D721Med (cell line): ENCODE results near the gene ZNF735.
"Not testable (repeated sequence)": the region's sequence is repeated elsewhere in the genome, so short reads cannot be mapped to it uniquely, and the experiment has no call there.

ENCODE experiments used
- DNase-seq: peaks from one replicate; pipeline ENCODE4 v3.0.0; 2011; ENCODE audit warnings: low spot score; ENCODE audit not compliant: insufficient read length
- FAIRE-seq: peaks from 2 replicates; lab custom pipeline; 2011; peaks lifted over from hg19 to GRCh38; lab: Jason Lieb, UNC
- CTCF ChIP-seq: IDR thresholded peaks from 2 replicates; pipeline ENCODE4 v1.5.1; 2012; ENCODE audit warnings: mild to moderate bottlenecking, control low read depth; ENCODE audit not compliant: insufficient read depth; ENCODE audit errors: missing control alignments

ZNF735 gene

GRCh38 chr7:64206903-64207302, at the start of gene ZNF735:
Gene ZNF735, plus strand, starts transcription at chr7:64207203. Its CDS starts 0 bp downstream, at chr7:64207203.
- DNase-seq (no peak), FAIRE-seq (no peak)
- no peak for TF ChIP-seq CTCF

- not testable (repeated sequence) for DNase-seq, FAIRE-seq
These were observed 36.0 kb upstream of the ZNF735 start for GRCh38 chr7:64170974-64171373.

- FAIRE-seq (no peak), DNase-seq (no peak)
- TF ChIP-seq CTCF = no peak
These were observed 32.7 kb upstream of the ZNF735 start for GRCh38 chr7:64174328-64174727.

- FAIRE-seq (no peak), DNase-seq (no peak)
- TF ChIP-seq CTCF = no peak
These were observed 32.1 kb upstream of the ZNF735 start for GRCh38 chr7:64174941-64175340.

GRCh38 chr7:64180989-64181388, 26.0 kb upstream of the ZNF735 start:
- DNase-seq (no peak), FAIRE-seq (no peak)
- TF ChIP-seq CTCF = peak; percentile 20

GRCh38 chr7:64181586-64181985, 25.4 kb upstream of the ZNF735 start:
- DNase-seq = no peak

GRCh38 chr7:64182036-64182790, 24.8 kb upstream of the ZNF735 start:
- TF ChIP-seq CTCF = no peak
- DNase-seq = no peak
- FAIRE-seq = no peak

More at GRCh38 chr7:64181586-64181985, 25.4 kb upstream of the ZNF735 start:
- no peak for TF ChIP-seq CTCF
- no peak for FAIRE-seq
